K562 (cell line): ENCODE results near the gene SCN4B. TPM values are rescaled to one million over a fixed set of nuclear protein-coding genes. Genes with fewer than 3 reads are reported as not detected.

Experiments
- ATAC-seq: fragments of 200-7000 bp; cut with Tn5 transposase; 3 replicates; pipeline ENCODE4 v1.9.1; 2020; ENCODE audit warnings: moderate library complexity
- BruUV-seq: library from RNA; stranded (reverse); fragments of 400-500 nt; replicated peaks from 2 replicates; lab custom pipeline; 2021; lab: Mats Ljungman, UMichigan
- CTCF ChIA-PET: fragments of 300-600 bp; formaldehyde crosslinking; extraction: SDS; loops from one replicate; lab custom pipeline; 2021; ENCODE audit warnings: low intra/inter-chr PET ratio; lab: Yijun Ruan, JAX
- POLR2A ChIA-PET: fragments of 300-600, 350-650 bp; sonication (Branson Sonifier 250); formaldehyde crosslinking; extraction: SDS; loops from one replicate; lab custom pipeline; 2021; ENCODE audit warnings: antibody characterized with exemption, inconsistent platforms; lab: Yijun Ruan, JAX
- DNase-seq, 4 experiments: peaks; one replicate each; pipeline versions ENCODE4 v3.0.0 to v3.0.0-alpha.2; 2011 to 2018; ENCODE audit warnings: low spot score in 3 of 4, mixed read lengths in 3 of 4; ENCODE audit errors: extremely low read depth in 1 of 4
- FAIRE-seq: peaks from 2 replicates; lab custom pipeline; 2011; peaks lifted over from hg19 to GRCh38; lab: Jason Lieb, UNC
- H2AFZ ChIP-seq: 2 replicates; pipeline ENCODE4 v1.6.0; 2011; ENCODE audit warnings: low read depth, low read length, control low read depth, inconsistent platforms
- H3K27ac ChIP-seq: fragments of 200-600 bp; 3 replicates; pipeline ENCODE4 v1.8.0; 2011; ENCODE audit warnings: low read depth, mild to moderate bottlenecking, control low read depth, inconsistent platforms, low read length, moderate library complexity, mixed read lengths; ENCODE audit errors: extremely low read depth
- H3K27me3 ChIP-seq, 2 experiments: fragments of 300-600 bp in 1 of 2; 2 replicates in 1 of 2; 3 replicates in 1 of 2; pipeline versions ENCODE4 v1.6.0 to v1.8.0; 2011; ENCODE audit warnings: inconsistent platforms in 2 of 2, low read length in 2 of 2, mild to moderate bottlenecking in 1 of 2, mixed read lengths in 1 of 2, moderate library complexity in 1 of 2; ENCODE audit not compliant: control insufficient read depth in 2 of 2, insufficient read depth in 2 of 2
- H3K36me3 ChIP-seq: fragments of 300-600 bp; 3 replicates; pipeline ENCODE4 v1.8.0; 2011; ENCODE audit warnings: mild to moderate bottlenecking, low read length, inconsistent platforms; ENCODE audit not compliant: control insufficient read depth, insufficient read depth
- H3K4me1 ChIP-seq, 2 experiments: fragments of 200-600 bp in 1 of 2; replicated peaks in 1 of 2; 2 replicates in 1 of 2; 3 replicates in 1 of 2; pipeline versions ENCODE4 v1.5.1 to v1.8.0; 2011; ENCODE audit warnings: inconsistent platforms in 2 of 2, low read length in 2 of 2, mild to moderate bottlenecking in 1 of 2, mixed read lengths in 1 of 2, moderate library complexity in 1 of 2; ENCODE audit not compliant: control insufficient read depth in 2 of 2, insufficient read depth in 2 of 2
- H3K4me2 ChIP-seq: 2 replicates; pipeline ENCODE4 v1.6.1; 2011; ENCODE audit warnings: low read length, control low read depth, inconsistent platforms, mixed read lengths; ENCODE audit not compliant: insufficient read depth
- H3K4me3 ChIP-seq: fragments of 200-600 bp; sonication (generic), shearing (Covaris generic); 2 replicates; pipeline ENCODE4 v1.5.1; 2016; ENCODE audit warnings: control low read depth, inconsistent platforms
- H3K79me2 ChIP-seq: fragments of 200-600 bp; 3 replicates; pipeline ENCODE4 v1.8.0; 2011; ENCODE audit warnings: low read length, inconsistent platforms; ENCODE audit not compliant: control insufficient read depth, insufficient read depth
- H3K9ac ChIP-seq, 2 experiments: 2 replicates each; pipeline versions ENCODE4 v1.6.0 to v1.6.1; 2011; ENCODE audit warnings: low read depth in 2 of 2, low read length in 2 of 2, control low read depth in 1 of 2, inconsistent platforms in 1 of 2, mild to moderate bottlenecking in 1 of 2, mixed read lengths in 1 of 2; ENCODE audit not compliant: insufficient read depth in 1 of 2
- H3K9me1 ChIP-seq: one replicate; pipeline ENCODE4 v1.6.0; 2011; ENCODE audit warnings: inconsistent platforms, mild to moderate bottlenecking, low read length, moderate library complexity; ENCODE audit not compliant: control insufficient read depth, insufficient read depth
- H3K9me3 ChIP-seq: replicated peaks from 2 replicates; pipeline ENCODE4 v1.5.1; 2011; ENCODE audit warnings: low read depth, low read length, inconsistent platforms; ENCODE audit not compliant: control insufficient read depth, insufficient read depth
- H4K20me1 ChIP-seq: replicated peaks from 2 replicates; pipeline ENCODE4 v1.6.1; 2011; ENCODE audit warnings: low read length, inconsistent platforms, mixed read lengths; ENCODE audit not compliant: control insufficient read depth, insufficient read depth
- BCL6 ChIP-seq: fragments of 250-450 bp; sonication (Bioruptor Pico); IDR thresholded peaks from 2 replicates; pipeline ENCODE4 v1.4.0; 2020
- BMI1 ChIP-seq: fragments of 150-350 bp; IDR thresholded peaks from 2 replicates; pipeline ENCODE4 v1.6.1; 2014; ENCODE audit warnings: low read length
- CEBPB ChIP-seq: fragments of 450-650 bp; IDR thresholded peaks from 2 replicates; pipeline ENCODE4 v1.6.1; 2016; ENCODE audit warnings: missing genetic modification characterization, missing compliant biosample characterization
- CEBPG ChIP-seq, 3 experiments: fragments of 200-800 bp in 1 of 3; sonication (Bioruptor generic) in 1 of 3; sonication (generic) in 1 of 3; formaldehyde crosslinking in 1 of 3; IDR thresholded peaks in 2 of 3; conservative IDR thresholded peaks in 1 of 3; 2 replicates each; pipeline versions ENCODE4 v1.6.1 to v1.8.0; 2016 to 2022; ENCODE audit warnings: missing compliant biosample characterization in 2 of 3, missing genetic modification characterization in 2 of 3, mild to moderate bottlenecking in 1 of 3, missing genetic modification reagents in 1 of 3
- NRF1 ChIP-seq, 2 experiments: fragments of 450-650 bp; IDR thresholded peaks in 1 of 2; conservative IDR thresholded peaks in 1 of 2; 2 replicates each; pipeline ENCODE4 v1.6.1; 2014; ENCODE audit warnings: mild to moderate bottlenecking in 2 of 2
- PHF21A ChIP-seq: fragments of 450-650 bp; IDR thresholded peaks from 2 replicates; pipeline ENCODE4 v1.6.1; 2017; ENCODE audit warnings: low read depth, borderline replicate concordance
- SPI1 ChIP-seq: IDR thresholded peaks from 2 replicates; pipeline ENCODE4 v1.6.1; 2011; ENCODE audit warnings: low read depth, low read length, control low read depth, borderline replicate concordance
- U2AF1 ChIP-seq: fragments of 200-400 bp; formaldehyde crosslinking; optimal IDR thresholded peaks from 2 replicates; pipeline ENCODE3; 2017; ENCODE audit warnings: mild to moderate bottlenecking, low read depth, low read length, moderate library complexity
- ZBTB7A ChIP-seq: IDR thresholded peaks from 2 replicates; pipeline ENCODE4 v1.6.1; 2011; ENCODE audit warnings: low read depth, mild to moderate bottlenecking, low read length, moderate library complexity, borderline replicate concordance; ENCODE audit not compliant: control insufficient read depth
- ZNF184 ChIP-seq: sonication (generic); formaldehyde crosslinking; IDR thresholded peaks from 2 replicates; pipeline ENCODE4 v1.5.0; 2020; ENCODE audit warnings: missing genetic modification reagents
- ZNF780A ChIP-seq: fragments of 250-450 bp; sonication (Bioruptor Pico); IDR thresholded peaks from 2 replicates; pipeline ENCODE4 v1.5.0; 2021; ENCODE audit warnings: mild to moderate bottlenecking
- WGBS: fragments of 100-300 bp; shearing (Covaris generic); methylation state at CpG from one replicate; pipeline ENCODE4 v1.1.6; 2016; ENCODE audit warnings: low coverage, mixed read lengths; ENCODE audit not compliant: insufficient coverage; ENCODE audit errors: missing lambda C conversion rate; 5-methylcytosine and 5-hydroxymethylcytosine counted together
- in situ Hi-C: fragments of 300-500 bp; cut with MboI; formaldehyde crosslinking; loops from 4 replicates; pipeline ENCODE4 v1.15.0; 2018; ENCODE audit warnings: inconsistent platforms, mixed read lengths
- intact Hi-C: fragments of 100-400 bp; cut with micrococcal nuclease; formaldehyde crosslinking; loops from 2 replicates; pipeline ENCODE4 v1.14.2; 2022
- polyA plus RNA-seq, 8 experiments: library from polyadenylated mRNA; depleted of rRNA in 4 of 8; stranded (reverse) in 5 of 8; unstranded in 3 of 8; fragments of >200 nt; fragmentation: Nextera tagmentation in 2 of 8; fragmentation: Illumina TruSeq in 1 of 8; extraction: Ambion mirVana in 2 of 8; extraction: Trizol in 1 of 8; gene quantifications; 2 replicates each; pipeline versions ENCODE4 v1.2.1 to v1.2.3, GENCODE V29; 2011 to 2014; ENCODE audit warnings: inconsistent platforms in 1 of 8, missing spikeins in 1 of 8
- total RNA-seq, 7 experiments: library from RNA; depleted of rRNA in 6 of 7; stranded (reverse); fragments of >200 nt in 6 of 7; fragmentation: Illumina TruSeq in 2 of 7; extraction: Trizol in 2 of 7; gene quantifications; 2 replicates each; pipeline versions ENCODE4 v1.2.1 to v1.2.3, GENCODE V29; 2011 to 2021; ENCODE audit warnings: low replicate concordance in 1 of 7
- TF ChIP-seq, protein P1 (sequence below): fragments of 450-650 bp; IDR thresholded peaks from 2 replicates; pipeline ENCODE4 v1.6.1; 2018; ENCODE audit not compliant: partially characterized antibody

Gene SCN4B
- total and polyA plus RNA-seq, 9 of the 15 experiments (the other 6 are each of a cell fraction or from before 2014, with no cell fraction given), result 0.03 TPM; not detected in 8

DNA sequence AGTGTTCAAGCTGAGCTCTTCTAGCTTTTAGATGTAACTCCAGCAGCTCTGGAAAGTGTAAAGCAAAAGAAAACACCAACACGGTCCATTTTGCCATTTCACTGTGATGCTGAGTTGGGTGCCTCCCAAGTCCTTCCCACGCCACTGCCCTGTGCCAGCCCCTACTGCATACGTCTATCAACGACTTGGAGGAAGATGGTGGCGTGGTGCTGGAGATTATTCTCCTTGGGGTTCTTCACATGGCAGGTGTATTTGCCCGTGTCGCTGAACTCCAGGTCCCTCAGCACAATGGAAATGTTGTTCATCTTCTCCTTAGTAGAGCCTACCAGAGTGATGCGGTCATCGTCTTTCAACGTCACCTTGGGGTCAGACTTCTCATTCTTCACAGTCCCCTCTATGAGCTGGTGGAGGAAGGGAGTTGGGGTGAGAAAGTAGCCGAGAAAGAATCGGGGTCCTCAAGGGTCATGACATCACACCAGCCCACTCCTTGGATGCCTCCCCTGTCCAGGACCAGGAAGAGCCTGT, 8.9 kb downstream of the SCN4B start (continued):
- TF ChIP-seq U2AF1, result no peak
- no peak for TF ChIP-seq ZNF780A (CRISPR knock-in tag)
- no peak for TF ChIP-seq BMI1
- TF ChIP-seq, protein P1, sequence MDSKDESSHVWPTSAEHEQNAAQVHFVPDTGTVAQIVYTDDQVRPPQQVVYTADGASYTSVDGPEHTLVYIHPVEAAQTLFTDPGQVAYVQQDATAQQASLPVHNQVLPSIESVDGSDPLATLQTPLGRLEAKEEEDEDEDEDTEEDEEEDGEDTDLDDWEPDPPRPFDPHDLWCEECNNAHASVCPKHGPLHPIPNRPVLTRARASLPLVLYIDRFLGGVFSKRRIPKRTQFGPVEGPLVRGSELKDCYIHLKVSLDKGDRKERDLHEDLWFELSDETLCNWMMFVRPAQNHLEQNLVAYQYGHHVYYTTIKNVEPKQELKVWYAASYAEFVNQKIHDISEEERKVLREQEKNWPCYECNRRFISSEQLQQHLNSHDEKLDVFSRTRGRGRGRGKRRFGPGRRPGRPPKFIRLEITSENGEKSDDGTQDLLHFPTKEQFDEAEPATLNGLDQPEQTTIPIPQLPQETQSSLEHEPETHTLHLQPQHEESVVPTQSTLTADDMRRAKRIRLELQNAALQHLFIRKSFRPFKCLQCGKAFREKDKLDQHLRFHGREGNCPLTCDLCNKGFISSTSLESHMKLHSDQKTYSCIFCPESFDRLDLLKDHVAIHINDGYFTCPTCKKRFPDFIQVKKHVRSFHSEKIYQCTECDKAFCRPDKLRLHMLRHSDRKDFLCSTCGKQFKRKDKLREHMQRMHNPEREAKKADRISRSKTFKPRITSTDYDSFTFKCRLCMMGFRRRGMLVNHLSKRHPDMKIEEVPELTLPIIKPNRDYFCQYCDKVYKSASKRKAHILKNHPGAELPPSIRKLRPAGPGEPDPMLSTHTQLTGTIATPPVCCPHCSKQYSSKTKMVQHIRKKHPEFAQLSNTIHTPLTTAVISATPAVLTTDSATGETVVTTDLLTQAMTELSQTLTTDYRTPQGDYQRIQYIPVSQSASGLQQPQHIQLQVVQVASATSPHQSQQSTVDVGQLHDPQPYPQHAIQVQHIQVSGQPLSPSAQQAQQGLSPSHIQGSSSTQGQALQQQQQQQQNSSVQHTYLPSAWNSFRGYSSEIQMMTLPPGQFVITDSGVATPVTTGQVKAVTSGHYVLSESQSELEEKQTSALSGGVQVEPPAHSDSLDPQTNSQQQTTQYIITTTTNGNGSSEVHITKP, result no peak
- TF ChIP-seq BCL6 (CRISPR knock-in tag), result no peak
- TF ChIP-seq ZNF184 (CRISPR knock-in tag), result no peak

DNA sequence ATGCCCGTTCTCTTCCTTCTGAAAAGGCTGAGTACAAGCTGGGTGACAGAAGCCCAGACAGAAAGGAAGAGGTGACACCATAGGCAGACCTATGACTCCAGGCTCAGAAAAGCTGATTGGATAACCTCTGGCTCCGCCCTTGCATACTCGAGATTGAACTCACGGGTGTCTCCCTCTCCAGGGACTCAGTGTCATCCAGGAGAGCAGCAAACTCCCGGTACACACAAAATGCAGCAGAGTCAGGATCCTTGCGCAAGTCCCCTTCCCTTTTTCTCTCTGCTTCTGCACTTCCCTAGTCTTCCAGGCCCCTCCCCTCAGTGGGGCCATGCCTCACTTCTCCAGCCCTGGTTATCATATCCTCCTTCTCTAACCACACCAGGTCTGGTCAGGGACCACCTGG, 9.8 kb downstream of the SCN4B start:
- POLR2A ChIA-PET, result no interaction called here
- Histone ChIP-seq H3K4me2 (no peak overlapping the region), H3K27me3 (peaks cover 21 to 53% of the 10 kb centered on the region in 2 experiments), H3K27ac (no peak overlapping the region), H3K4me3 (no peak overlapping the region), H2AFZ (no peak overlapping the region), H3K4me1 (peaks cover 0 to 11% of the 10 kb centered on the region in 2 experiments; a peak in 3 of 5 replicates), H4K20me1 (no peaks in the 10 kb centered on the region; the same call in 1 of the 2 replicates), H3K79me2 (no peaks in the 10 kb centered on the region), H3K36me3 (no peaks in the 10 kb centered on the region), H3K9me1 (no peaks in the 10 kb centered on the region), H3K9ac (no peak overlapping the region), H3K9me3 (no peaks in the 10 kb centered on the region)
- TF ChIP-seq CEBPG (CRISPR knock-in tag; IDR thresholded peaks at IDR 0.05) (no peak), CEBPG (tag; conservative IDR thresholded peaks at IDR 0.05 in 1 of 2, IDR thresholded peaks at IDR 0.05 in 1 of 2) (peak in 1 of 2 experiments; percentile 58; a peak in 3 of 4 replicates), NRF1 (conservative IDR thresholded peaks at IDR 0.05 in 1 of 2, IDR thresholded peaks at IDR 0.05 in 1 of 2) (peak; percentile 79 to 82), ZBTB7A (no peak), SPI1 (peak; percentile 78; the same call in 1 of the 2 replicates), PHF21A (no peak), CEBPB (peak; percentile 92)
- CTCF ChIA-PET, result no interaction called here
- in situ Hi-C loops, result no loop called here
- BruUV-seq, result no TSS peak
- FAIRE-seq, result no peak
- ATAC-seq, result no peak
- DNase-seq, result peak in 1 of 4 experiments; percentile 17
- intact Hi-C loops, result no loop called here
- WGBS, result 3% methylated on average over 6 of the region's 6 CpGs
